PC-9 (cell line): Measurements from ENCODE around the gene B4GALT6.

Experiments
- CTCF ChIP-seq: fragments of 200-600 bp; sonication (generic); conservative IDR thresholded peaks from 2 replicates; pipeline ENCODE4 v1.6.1; 2017; ENCODE audit warnings: mixed run types, antibody characterized with exemption, mild to moderate bottlenecking, moderate library complexity
- EZH2 ChIP-seq: fragments of 200-600 bp; sonication (generic); IDR thresholded peaks from 2 replicates; pipeline ENCODE4 v1.8.0; 2017; ENCODE audit warnings: antibody characterized with exemption, low read depth

- TF ChIP-seq CTCF (no peak), EZH2 (no peak)
Observed at GRCh38 chr18:31591628-31592027, 92.8 kb downstream of the B4GALT6 start, which contains the start of gene TTR.
